HL-60 (cell line): ENCODE measurements around the gene APOO.

Source experiments
- DNase-seq, 2 experiments: peaks; one replicate each; pipeline ENCODE4 v3.0.0-alpha.2; 2010 to 2020; ENCODE audit warnings: low read depth in 1 of 2, low spot score in 1 of 2
- H3K27ac ChIP-seq: fragments of 250-450 bp; sonication (Bioruptor Pico); replicated peaks from 2 replicates; pipeline ENCODE4 v1.5.1; 2020; ENCODE audit warnings: mild to moderate bottlenecking, moderate library complexity
- H3K27me3 ChIP-seq: fragments of 250-450 bp; sonication (Bioruptor Pico); 2 replicates; pipeline ENCODE4 v1.5.1; 2021; ENCODE audit warnings: mild to moderate bottlenecking, moderate library complexity; ENCODE audit not compliant: insufficient read depth, poor library complexity, severe bottlenecking
- H3K4me3 ChIP-seq: replicated peaks from 2 replicates; pipeline ENCODE4 v1.5.1; 2011; ENCODE audit warnings: mild to moderate bottlenecking, control low read depth, low read length; ENCODE audit not compliant: insufficient read depth
- CTCF ChIP-seq: IDR thresholded peaks from one replicate; pipeline ENCODE4 v1.5.1; 2011; ENCODE audit warnings: low read length, control low read depth, inconsistent platforms; ENCODE audit not compliant: insufficient read depth
- GABPA ChIP-seq: IDR thresholded peaks from 2 replicates; pipeline ENCODE4 v1.6.1; 2012; ENCODE audit warnings: low read depth
- POLR2AphosphoS5 ChIP-seq: IDR thresholded peaks from 2 replicates; pipeline ENCODE4 v1.6.1; 2012; ENCODE audit warnings: low read depth
- REST ChIP-seq: IDR thresholded peaks from 2 replicates; pipeline ENCODE4 v1.6.1; 2012; ENCODE audit warnings: low read depth; ENCODE audit not compliant: insufficient replicate concordance
- SPI1 ChIP-seq: IDR thresholded peaks from 2 replicates; pipeline ENCODE4 v1.6.1; 2012; ENCODE audit warnings: low read depth, mild to moderate bottlenecking, borderline replicate concordance

Gene APOO

GRCh38 chrX:23828881-23829280 is 78.9 kb downstream of the APOO start:
- TF ChIP-seq POLR2AphosphoS5 = no peak
- TF ChIP-seq REST = no peak
- no peak for TF ChIP-seq SPI1
- no peak for TF ChIP-seq CTCF
- no peak for TF ChIP-seq GABPA
- DNase-seq = no peak
- Histone ChIP-seq H3K4me3 (no peak overlapping the region), H3K27me3 (no peaks in the 10 kb centered on the region), H3K27ac (no peak overlapping the region)

DNA sequence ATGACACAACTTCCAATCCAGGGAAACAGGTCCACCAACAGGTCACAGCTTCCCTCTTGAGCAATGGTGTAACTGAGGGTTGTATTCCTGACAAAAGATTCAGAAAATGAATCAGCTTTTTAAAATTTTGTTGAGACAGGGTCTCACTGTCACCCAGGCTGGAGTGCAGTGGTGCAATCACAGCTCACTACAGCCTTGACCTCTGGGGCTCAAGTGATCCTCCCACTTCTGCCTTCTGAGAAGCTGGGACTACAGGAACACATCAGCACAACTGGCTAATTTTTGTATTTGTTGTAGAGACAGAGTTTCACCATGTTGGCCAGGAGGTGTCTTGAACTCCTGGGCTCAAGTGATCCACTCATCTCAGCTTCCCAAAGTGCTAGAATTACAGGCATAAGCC is 81.1 kb downstream of the APOO start:
- no peak for TF ChIP-seq REST
- TF ChIP-seq GABPA = no peak
- TF ChIP-seq CTCF = no peak
- TF ChIP-seq POLR2AphosphoS5 = no peak
- TF ChIP-seq SPI1 = no peak
- H3K4me3 ChIP-seq = no peak overlapping the region
- H3K27me3 ChIP-seq = no peaks in the 10 kb centered on the region
- DNase-seq = no peak
- H3K27ac ChIP-seq = no peak overlapping the region

DNA sequence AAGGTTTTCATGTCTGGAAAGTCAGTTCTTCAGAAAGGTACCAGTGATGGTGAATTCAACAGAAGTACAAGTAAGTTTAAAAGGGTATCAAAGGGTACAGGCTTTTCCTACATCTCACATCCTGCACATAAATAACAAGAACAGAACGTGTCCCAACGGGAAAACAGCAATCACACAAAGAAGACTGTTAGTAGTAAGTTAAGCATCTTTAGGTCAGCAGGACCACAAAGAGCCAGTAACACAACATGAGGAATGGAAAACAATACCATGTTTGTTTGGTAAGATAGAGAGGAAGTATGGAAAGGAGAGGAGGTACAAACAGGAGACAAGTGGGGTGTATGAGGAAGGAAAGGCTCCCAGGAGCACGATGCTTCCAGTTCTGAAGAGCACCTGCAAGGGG is 81.5 kb downstream of the APOO start:
- H3K27ac ChIP-seq = no peak overlapping the region
- no peak for DNase-seq
- TF ChIP-seq CTCF (no peak), SPI1 (no peak), REST (no peak), POLR2AphosphoS5 (no peak), GABPA (no peak)

More for the DNA sequence above, 81.5 kb downstream of the APOO start:
- no peaks in the 10 kb centered on the region for H3K27me3 ChIP-seq
- H3K4me3 ChIP-seq = no peak overlapping the region
